ENCODE data around the gene SYNPO. TPM values are rescaled to one million over a fixed set of nuclear protein-coding genes. Genes with fewer than 3 reads are reported as not detected.

Gene SYNPO
- total RNA-seq, 1 donor from 2014 or later = 195 TPM

GRCh38 chr5:150672884-150673275, 32.4 kb downstream of the SYNPO start:
- Mint-ChIP-seq H3K36me3 (ENCODE audit: low read depth) (no peaks in the 10 kb centered on the region), H3K27ac (ENCODE audit: unreplicated experiment) (peak overlapping the region; percentile 13), H3K27me3 (ENCODE audit: low read depth) (no peaks in the 10 kb centered on the region), H3K4me1 (ENCODE audit: low read depth) (peaks cover 37% of the 10 kb centered on the region), H3K9me3 (ENCODE audit: low read depth) (no peaks in the 10 kb centered on the region), H3K4me3 (ENCODE audit: unreplicated experiment) (peak overlapping the region; percentile 77)
- no peak for DNase-seq (ENCODE audit: low spot score)
- no peak for TF ChIP-seq CTCF (IDR thresholded peaks at IDR 0.05)

GRCh38 chr5:150674341-150674821, 33.9 kb downstream of the SYNPO start:
- Mint-ChIP-seq H3K27ac (ENCODE audit: unreplicated experiment) (peak overlapping the region; percentile 88), H3K9me3 (ENCODE audit: low read depth) (no peaks in the 10 kb centered on the region), H3K36me3 (ENCODE audit: low read depth) (no peaks in the 10 kb centered on the region), H3K4me1 (ENCODE audit: low read depth) (peaks cover 37% of the 10 kb centered on the region), H3K4me3 (ENCODE audit: unreplicated experiment) (no peak overlapping the region), H3K27me3 (ENCODE audit: low read depth) (no peaks in the 10 kb centered on the region)
- TF ChIP-seq CTCF (IDR thresholded peaks at IDR 0.05) = peak; percentile 28
- DNase-seq (ENCODE audit: low spot score) = no peak

GRCh38 chr5:150675069-150675468, 34.6 kb downstream of the SYNPO start:
- DNase-seq (ENCODE audit: low spot score) = no peak
- H3K27me3 Mint-ChIP-seq (ENCODE audit: low read depth) = no peaks in the 10 kb centered on the region
- no peak for TF ChIP-seq CTCF (IDR thresholded peaks at IDR 0.05)
- H3K4me3 Mint-ChIP-seq (ENCODE audit: unreplicated experiment) = no peak overlapping the region
- H3K27ac Mint-ChIP-seq (ENCODE audit: unreplicated experiment) = peak overlapping the region; percentile 88
- H3K4me1 Mint-ChIP-seq (ENCODE audit: low read depth) = peaks cover 37% of the 10 kb centered on the region
- H3K9me3 Mint-ChIP-seq (ENCODE audit: low read depth) = no peaks in the 10 kb centered on the region
- H3K36me3 Mint-ChIP-seq (ENCODE audit: low read depth) = no peaks in the 10 kb centered on the region

- no peaks in the 10 kb centered on the region for H3K36me3 Mint-ChIP-seq (ENCODE audit: low read depth)
- H3K4me1 Mint-ChIP-seq (ENCODE audit: low read depth) = peaks cover 33% of the 10 kb centered on the region
- DNase-seq (ENCODE audit: low spot score) = no peak
- no peak overlapping the region for H3K27ac Mint-ChIP-seq (ENCODE audit: unreplicated experiment)
- no peak for TF ChIP-seq CTCF (IDR thresholded peaks at IDR 0.05)
- H3K4me3 Mint-ChIP-seq (ENCODE audit: unreplicated experiment) = no peak overlapping the region
- no peaks in the 10 kb centered on the region for H3K9me3 Mint-ChIP-seq (ENCODE audit: low read depth)
- H3K27me3 Mint-ChIP-seq (ENCODE audit: low read depth) = no peaks in the 10 kb centered on the region
These were observed 36.1 kb downstream of the SYNPO start for GRCh38 chr5:150676578-150676977.

GRCh38 chr5:150689120-150689519, 48.7 kb downstream of the SYNPO start:
- Mint-ChIP-seq H3K27ac (ENCODE audit: unreplicated experiment) (no peak overlapping the region), H3K9me3 (ENCODE audit: low read depth) (no peaks in the 10 kb centered on the region), H3K4me3 (ENCODE audit: unreplicated experiment) (no peak overlapping the region), H3K4me1 (ENCODE audit: low read depth) (no peaks in the 10 kb centered on the region), H3K36me3 (ENCODE audit: low read depth) (peaks cover 33% of the 10 kb centered on the region), H3K27me3 (ENCODE audit: low read depth) (no peaks in the 10 kb centered on the region)
- no peak for TF ChIP-seq CTCF (IDR thresholded peaks at IDR 0.05)
- no peak for DNase-seq (ENCODE audit: low spot score)
